Measurements from ENCODE around the gene RABL6.
"Not testable (repeated sequence)": the region's sequence is repeated elsewhere in the genome, so short reads cannot be mapped to it uniquely, and the experiment has no call there.

Gene RABL6

DNA sequence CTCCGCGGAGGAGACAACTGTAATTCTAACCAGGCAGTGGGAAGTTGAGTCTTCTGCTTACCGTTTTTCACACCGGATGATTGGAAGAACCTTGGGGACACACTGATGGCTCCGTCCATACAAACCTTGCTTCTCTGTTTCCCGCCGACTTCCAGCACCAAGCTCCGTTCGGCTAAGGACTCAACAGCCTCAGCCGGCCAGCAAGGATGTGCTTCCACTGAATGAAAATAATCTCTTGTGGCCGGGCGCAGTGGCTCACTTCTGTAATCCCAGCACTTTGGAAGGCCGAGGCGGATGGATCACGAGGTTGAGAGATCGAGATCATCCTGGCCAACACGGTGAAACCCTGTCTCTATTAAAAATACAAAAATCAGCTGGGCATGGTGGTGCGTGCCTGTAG is 60.2 kb downstream of the RABL6 start:
- no peak for TF ChIP-seq JUND (IDR thresholded peaks at IDR 0.05; ENCODE audit: low read depth)
- in situ Hi-C loops (cut with HindIII; ENCODE audit: low pct_unique_long_range_greater_than_20kb, low sequenced_read_pairs) = no loop called here
- DNase-seq (ENCODE audit: low read depth in 1 of 2, low spot score in 1 of 2) = no peak

DNA sequence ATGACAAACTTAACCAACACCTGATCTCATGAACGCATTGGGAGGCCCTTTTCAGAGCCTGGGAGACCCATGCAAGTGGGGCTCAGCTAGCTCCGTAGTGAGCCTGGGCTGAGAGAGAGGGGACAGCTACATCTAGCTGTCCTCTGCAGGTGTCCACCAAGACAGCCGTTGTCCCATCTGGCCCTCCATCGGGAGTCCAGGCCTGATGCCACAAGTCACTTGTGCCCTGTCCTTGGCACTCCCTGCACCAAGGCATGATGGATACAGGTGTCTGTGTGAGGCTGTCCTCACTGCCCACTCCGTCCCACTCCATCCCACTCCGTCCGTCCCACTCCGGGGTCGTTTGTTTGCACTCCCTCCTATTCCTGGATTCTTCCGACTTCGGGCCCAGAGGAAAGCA is 60.9 kb downstream of the RABL6 start:
- in situ Hi-C loops (cut with HindIII; ENCODE audit: low pct_unique_long_range_greater_than_20kb, low sequenced_read_pairs) = no loop called here
- no peak for DNase-seq (ENCODE audit: low read depth in 1 of 2, low spot score in 1 of 2)
- no peak for TF ChIP-seq JUND (IDR thresholded peaks at IDR 0.05; ENCODE audit: low read depth)

DNA sequence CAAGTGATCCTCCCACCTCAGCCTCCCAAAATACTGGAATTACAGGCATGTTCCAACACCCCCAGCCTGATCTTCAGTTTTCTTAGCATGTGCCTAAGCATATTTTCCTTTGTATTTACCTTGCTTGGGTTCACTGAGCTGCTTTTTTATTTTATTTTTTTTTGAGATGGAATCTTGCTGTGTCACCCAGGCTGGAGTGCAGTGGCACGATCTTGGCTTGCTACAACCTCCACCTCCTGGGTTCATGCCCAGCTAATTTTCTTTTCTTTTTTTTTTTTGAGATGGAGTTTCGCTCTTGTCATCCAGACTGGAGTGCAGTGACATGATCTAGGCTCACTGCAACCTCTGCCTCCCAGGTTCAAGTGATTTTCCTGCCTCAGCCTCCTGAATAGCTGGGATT is 61.9 kb downstream of the RABL6 start:
- DNase-seq (ENCODE audit: low read depth in 1 of 2, low spot score in 1 of 2); in situ Hi-C loops (cut with HindIII; ENCODE audit: low pct_unique_long_range_greater_than_20kb, low sequenced_read_pairs): not testable (repeated sequence)

DNA sequence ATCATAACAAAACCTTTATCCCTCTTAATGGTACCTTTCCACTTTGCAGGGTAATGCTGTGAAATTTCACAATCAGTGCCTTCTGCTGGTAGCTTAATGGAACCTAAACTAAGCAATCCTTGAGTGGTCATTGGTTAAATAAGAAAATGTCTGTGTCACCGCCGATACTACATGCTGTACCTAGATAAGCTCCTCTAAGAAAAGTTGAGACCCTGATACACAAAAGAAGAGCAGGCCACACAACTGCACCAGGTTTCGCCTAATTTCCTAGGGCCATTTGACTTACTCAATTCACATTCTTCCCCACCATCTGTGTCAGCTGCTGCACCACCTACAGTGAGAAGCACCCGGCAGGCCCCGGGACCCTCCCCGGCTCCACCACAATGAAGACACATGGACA is 67.4 kb downstream of the RABL6 start:
- no peak for DNase-seq (ENCODE audit: low read depth in 1 of 2, low spot score in 1 of 2)
- in situ Hi-C loops (cut with HindIII; ENCODE audit: low pct_unique_long_range_greater_than_20kb, low sequenced_read_pairs) = no loop called here
- TF ChIP-seq JUND (IDR thresholded peaks at IDR 0.05; ENCODE audit: low read depth) = no peak

- DNase-seq (ENCODE audit: low read depth in 1 of 2, low spot score in 1 of 2) = no peak
- in situ Hi-C loops (cut with HindIII; ENCODE audit: low pct_unique_long_range_greater_than_20kb, low sequenced_read_pairs) = no loop called here
- TF ChIP-seq JUND (IDR thresholded peaks at IDR 0.05; ENCODE audit: low read depth) = no peak
Observed at GRCh38 chr9:136876476-136876875, 68.7 kb downstream of the RABL6 start.

GRCh38 chr9:136880651-136881050 is 72.9 kb downstream of the RABL6 start:
- no peak for TF ChIP-seq JUND (IDR thresholded peaks at IDR 0.05; ENCODE audit: low read depth)
- in situ Hi-C loops (cut with HindIII; ENCODE audit: low pct_unique_long_range_greater_than_20kb, low sequenced_read_pairs) = loop anchor here (10.0 kb wide), 1 partner anchor 54 kb away; no protein-coding TSS in a partner anchor
- peak in 1 of 2 experiments; percentile 34 for DNase-seq (ENCODE audit: low read depth in 1 of 2, low spot score in 1 of 2)

DNA sequence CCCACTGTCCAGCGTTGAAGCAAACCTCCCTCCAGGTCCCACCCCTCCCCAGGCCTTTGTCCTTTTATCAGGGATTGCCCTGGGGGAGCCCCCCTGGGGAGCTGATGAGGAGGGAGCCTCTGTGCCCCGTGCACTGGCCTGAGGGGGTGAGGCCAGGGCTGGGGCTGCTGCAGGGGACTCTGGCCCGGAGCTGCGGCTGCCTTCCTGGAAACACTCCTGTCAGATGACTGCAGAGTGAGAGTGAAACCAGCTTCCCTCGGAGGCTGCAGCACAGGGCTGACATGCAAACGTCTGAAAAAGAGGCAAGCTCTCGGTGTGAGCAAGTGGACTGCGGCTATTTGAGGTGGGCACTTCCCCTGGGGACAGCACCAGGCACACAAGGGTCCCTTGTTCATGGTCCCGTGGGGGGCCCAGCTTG is 74.0 kb downstream of the RABL6 start:
- in situ Hi-C loops (cut with HindIII; ENCODE audit: low pct_unique_long_range_greater_than_20kb, low sequenced_read_pairs) = loop anchor here (10.0 kb wide), 1 partner anchor 53 kb away; no protein-coding TSS in a partner anchor
- TF ChIP-seq JUND (IDR thresholded peaks at IDR 0.05; ENCODE audit: low read depth) = no peak
- DNase-seq (ENCODE audit: low read depth in 1 of 2, low spot score in 1 of 2) = peak in 1 of 2 experiments; percentile 54

DNA sequence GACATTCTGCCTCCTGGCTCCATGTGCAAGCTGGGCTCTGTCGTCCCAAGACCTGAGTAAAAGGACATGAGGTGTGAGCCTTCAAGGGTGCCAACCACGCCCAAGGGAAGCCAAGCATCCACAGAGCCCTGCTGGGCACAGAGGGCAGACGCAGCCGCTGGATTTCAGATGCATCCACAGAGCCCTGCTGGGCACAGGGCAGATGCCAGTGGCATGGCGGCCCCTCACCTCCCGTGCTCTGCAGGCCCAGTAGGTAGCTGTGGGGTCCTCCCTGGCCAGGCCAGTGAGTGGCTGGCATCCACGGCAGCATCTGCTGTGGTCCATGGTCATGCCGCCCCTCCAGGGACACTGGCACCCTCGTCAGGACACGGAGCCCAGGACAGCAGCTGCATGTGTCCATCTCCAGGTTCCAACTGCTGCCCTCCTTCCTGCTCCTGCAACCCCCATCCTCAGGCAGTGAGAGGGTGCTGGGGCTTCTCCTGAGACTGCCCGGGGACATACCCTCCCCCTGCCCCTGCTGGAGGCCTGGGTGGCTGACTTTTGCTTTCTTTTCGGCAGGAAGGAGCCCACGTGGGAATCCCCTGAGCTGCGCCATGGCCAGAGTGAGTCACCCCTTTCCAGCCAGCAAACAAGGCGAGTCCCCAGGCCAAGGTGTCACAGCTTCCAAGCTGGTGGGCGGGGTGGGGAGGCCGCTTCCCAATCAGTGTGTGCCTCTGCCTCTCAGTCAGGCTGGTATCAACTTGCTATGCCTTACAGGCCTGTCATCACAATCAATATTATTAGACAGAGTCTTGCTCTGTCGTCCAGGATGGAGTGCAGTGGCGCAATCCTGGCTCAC is 74.6 kb downstream of the RABL6 start:
- no peak for DNase-seq (ENCODE audit: low read depth in 1 of 2, low spot score in 1 of 2)
- no peak for TF ChIP-seq JUND (IDR thresholded peaks at IDR 0.05; ENCODE audit: low read depth)
- in situ Hi-C loops (cut with HindIII; ENCODE audit: low pct_unique_long_range_greater_than_20kb, low sequenced_read_pairs) = loop anchor here (10.0 kb wide), 1 partner anchor 52 kb away; no protein-coding TSS in a partner anchor

- not testable (repeated sequence) for DNase-seq (ENCODE audit: low read depth in 1 of 2, low spot score in 1 of 2)
- in situ Hi-C loops (cut with HindIII; ENCODE audit: low pct_unique_long_range_greater_than_20kb, low sequenced_read_pairs) = loop anchor here (10.0 kb wide), 1 partner anchor 52 kb away; no protein-coding TSS in a partner anchor
Observed at GRCh38 chr9:136882947-136883283, 75.2 kb downstream of the RABL6 start.

DNA sequence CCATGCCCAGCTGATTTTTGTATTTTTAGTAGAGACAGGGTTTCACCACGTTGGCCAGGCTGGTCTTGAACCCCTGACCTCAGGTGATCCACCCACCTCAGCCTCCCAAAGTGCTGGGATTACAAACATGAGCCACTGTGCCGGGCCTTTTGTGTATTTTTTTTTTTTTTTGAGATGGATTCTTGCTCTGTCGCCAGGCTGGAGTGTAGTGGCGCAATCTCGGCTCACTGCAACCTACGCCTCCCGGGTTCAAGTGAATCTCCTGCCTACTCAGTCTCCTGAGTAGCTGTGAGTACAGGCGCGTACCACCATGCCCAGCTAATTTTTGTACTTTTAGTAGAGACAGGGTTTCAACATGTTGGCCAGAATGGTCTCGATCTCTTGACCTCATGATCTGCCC is 75.9 kb downstream of the RABL6 start:
- not testable (repeated sequence) for DNase-seq (ENCODE audit: low read depth in 1 of 2, low spot score in 1 of 2)
- in situ Hi-C loops (cut with HindIII; ENCODE audit: low pct_unique_long_range_greater_than_20kb, low sequenced_read_pairs) = loop anchor here (10.0 kb wide), 1 partner anchor 51 kb away; no protein-coding TSS in a partner anchor

DNA sequence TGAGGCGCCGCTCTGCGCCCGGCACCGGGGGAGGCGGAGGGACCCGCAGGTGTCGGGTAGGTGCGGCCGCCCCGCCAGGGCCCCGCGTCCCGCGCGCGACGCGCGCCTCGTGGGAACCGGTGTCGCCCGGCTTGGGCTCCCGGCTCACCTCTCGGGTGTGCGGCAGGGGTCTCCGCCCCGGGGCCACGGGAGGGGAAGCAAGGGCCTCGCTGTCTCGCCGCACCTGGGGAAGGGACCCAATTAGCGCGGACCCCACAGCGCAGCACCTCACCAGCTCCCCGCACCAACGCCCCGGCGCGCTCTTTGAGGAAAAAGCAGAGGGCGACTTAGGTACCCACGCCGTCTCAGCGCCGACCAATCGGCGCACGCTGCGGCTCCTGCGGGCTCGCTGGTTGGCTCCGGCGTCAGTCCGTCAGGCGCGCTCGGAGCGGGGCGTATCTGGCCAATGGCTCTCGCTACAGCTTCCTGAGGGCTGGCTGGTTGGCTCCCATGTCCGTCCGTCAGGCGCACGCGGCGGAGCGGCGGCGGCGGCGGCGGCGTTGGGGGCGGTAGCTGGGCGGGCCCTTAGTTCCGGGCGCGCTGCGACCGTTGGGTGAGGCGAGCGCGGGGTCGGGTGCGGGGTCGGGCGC is 78.3 kb downstream of the RABL6 start, which contains the start of gene TRAF2:
TSS of gene TRAF2 (plus strand) at position 567 of the 629 bp plus-strand sequence. CDS start 12,225 bp downstream, outside the sequence.
- in situ Hi-C loops (cut with HindIII; ENCODE audit: low pct_unique_long_range_greater_than_20kb, low sequenced_read_pairs) = loop anchor here (10.0 kb wide), 1 partner anchor 49 kb away; no protein-coding TSS in a partner anchor
- peak; percentile 100 for DNase-seq (ENCODE audit: low read depth in 1 of 2, low spot score in 1 of 2)
- TF ChIP-seq JUND (IDR thresholded peaks at IDR 0.05; ENCODE audit: low read depth) = no peak

GRCh38 chr9:136886610-136887597 is 79.2 kb downstream of the RABL6 start:
- in situ Hi-C loops (cut with HindIII; ENCODE audit: low pct_unique_long_range_greater_than_20kb, low sequenced_read_pairs) = loop anchor here (10.0 kb wide), 1 partner anchor 48 kb away; no protein-coding TSS in a partner anchor
- DNase-seq (ENCODE audit: low read depth in 1 of 2, low spot score in 1 of 2) = no peak

More at GRCh38 chr9:136886610-136887597, 79.2 kb downstream of the RABL6 start:
- TF ChIP-seq JUND (IDR thresholded peaks at IDR 0.05; ENCODE audit: low read depth) = no peak
